T-helper 17 cell (primary cell): ENCODE measurements around the gene SOAT1. TPM values are rescaled to one million over a fixed set of nuclear protein-coding genes. Genes with fewer than 3 reads are reported as not detected.
A peak's percentile ranks its signal among the peaks of the same experiment; 100 is the strongest.
"Not testable (repeated sequence)": the region's sequence is repeated elsewhere in the genome, so short reads cannot be mapped to it uniquely, and the experiment has no call there.

Source experiments
- ATAC-seq: fragments of 150-1000 bp; cut with Tn5 transposase; 2 replicates; pipeline ENCODE4 v1.10.0; 2021; ENCODE audit warnings: mild to moderate bottlenecking, moderate library complexity
- DNase-seq, 3 donors: peaks; one replicate each; pipeline versions ENCODE4 v3.0.0 to v3.0.0-alpha.2; 2020 to 2021
- H3K9me3 ChIP-seq: one replicate; pipeline ENCODE4 v1.7.0; 2013; ENCODE audit warnings: low read length, mild to moderate bottlenecking; ENCODE audit not compliant: control insufficient read depth, poor library complexity, severe bottlenecking
- H3K27ac Mint-ChIP-seq: one replicate; pipeline ENCODE4 v1.8.0; 2022; ENCODE audit warnings: mild to moderate bottlenecking, moderate library complexity, mixed read lengths
- H3K27me3 Mint-ChIP-seq: one replicate; pipeline ENCODE4 v1.8.0; 2022; ENCODE audit warnings: mixed read lengths
- H3K36me3 Mint-ChIP-seq: one replicate; pipeline ENCODE4 v1.8.0; 2022; ENCODE audit warnings: low read depth, mixed read lengths
- H3K4me1 Mint-ChIP-seq: one replicate; pipeline ENCODE4 v1.8.0; 2022; ENCODE audit warnings: mild to moderate bottlenecking, mixed read lengths
- H3K4me3 Mint-ChIP-seq: one replicate; pipeline ENCODE4 v1.8.0; 2022; ENCODE audit warnings: mild to moderate bottlenecking, moderate library complexity, mixed read lengths
- total RNA-seq, 4 donors: library from RNA in 2 of 4; stranded (reverse) in 2 of 4; gene quantifications; one replicate each; pipeline ENCODE4 v1.2.3 and lab custom pipeline; 2022 to 2026

Gene SOAT1
- total RNA-seq, 2 donors from 2014 or later, result 35.4 to 38.7 TPM

DNA sequence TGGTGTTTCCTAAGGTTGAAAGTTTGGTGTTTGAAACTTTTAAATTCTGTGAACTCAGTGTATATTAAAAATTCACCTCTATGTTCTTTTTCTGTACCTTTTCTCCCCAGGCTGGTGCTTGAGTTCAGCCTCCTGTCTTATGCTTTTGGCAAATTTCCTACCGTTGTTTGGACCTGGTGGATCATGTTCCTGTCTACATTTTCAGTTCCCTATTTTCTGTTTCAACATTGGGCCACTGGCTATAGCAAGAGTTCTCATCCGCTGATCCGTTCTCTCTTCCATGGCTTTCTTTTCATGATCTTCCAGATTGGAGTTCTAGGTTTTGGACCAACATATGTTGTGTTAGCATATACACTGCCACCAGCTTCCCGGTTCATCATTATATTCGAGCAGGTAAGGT lies 47.3 kb downstream of the SOAT1 start:
- DNase-seq (no peak), ATAC-seq (no peak)
- H3K27me3 Mint-ChIP-seq, result no peaks in the 10 kb centered on the region
- H3K4me1 Mint-ChIP-seq, result peaks cover 2% of the 10 kb centered on the region
- no peak overlapping the region for H3K27ac Mint-ChIP-seq
- H3K36me3 Mint-ChIP-seq, result peaks cover 17% of the 10 kb centered on the region
- no peaks in the 10 kb centered on the region for H3K9me3 ChIP-seq
- H3K4me3 Mint-ChIP-seq, result no peak overlapping the region

DNA sequence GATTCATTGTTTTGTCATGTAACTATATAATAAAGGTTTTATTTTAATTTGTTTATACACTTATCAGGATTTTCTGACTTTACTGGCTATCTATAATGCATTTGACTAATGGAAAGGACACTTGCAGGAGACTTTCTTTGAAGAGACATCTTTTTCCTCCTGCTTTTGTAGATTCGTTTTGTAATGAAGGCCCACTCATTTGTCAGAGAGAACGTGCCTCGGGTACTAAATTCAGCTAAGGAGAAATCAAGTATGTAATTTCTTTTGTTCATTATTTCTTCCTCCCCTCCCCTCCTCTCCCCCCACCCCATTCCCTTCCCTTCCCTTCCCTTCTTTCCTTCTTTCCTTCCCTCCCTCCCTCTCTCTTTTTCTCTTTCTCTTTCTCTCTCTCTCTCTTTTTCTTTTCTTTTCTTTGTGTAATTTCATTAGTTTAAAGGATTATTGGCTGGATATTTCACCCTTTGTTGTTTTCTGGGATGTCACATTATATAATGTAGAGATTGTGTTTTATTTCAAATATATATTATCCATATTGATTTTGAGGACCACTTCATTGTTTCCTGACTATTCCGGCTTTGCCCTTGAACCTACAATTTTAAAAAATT lies 48.4 kb downstream of the SOAT1 start:
- no peak overlapping the region for H3K27ac Mint-ChIP-seq
- no peak for ATAC-seq
- H3K9me3 ChIP-seq, result no peaks in the 10 kb centered on the region
- H3K36me3 Mint-ChIP-seq, result peaks cover 19% of the 10 kb centered on the region
- H3K27me3 Mint-ChIP-seq, result no peaks in the 10 kb centered on the region
- H3K4me3 Mint-ChIP-seq, result no peak overlapping the region
- no peak for DNase-seq
- peaks cover 2% of the 10 kb centered on the region for H3K4me1 Mint-ChIP-seq

GRCh38 chr1:179342740-179343404 lies 49.3 kb downstream of the SOAT1 start:
- H3K9me3 ChIP-seq, result no peaks in the 10 kb centered on the region
- Mint-ChIP-seq H3K27me3 (no peaks in the 10 kb centered on the region), H3K36me3 (peaks cover 19% of the 10 kb centered on the region), H3K4me3 (no peak overlapping the region), H3K4me1 (peaks cover 2% of the 10 kb centered on the region), H3K27ac (no peak overlapping the region)
- DNase-seq (no peak), ATAC-seq (no peak)

- DNase-seq, result no peak
- Mint-ChIP-seq H3K27ac (peak overlapping the region; percentile 76), H3K27me3 (no peaks in the 10 kb centered on the region), H3K4me3 (peak overlapping the region; percentile 25), H3K36me3 (peaks cover 7% of the 10 kb centered on the region), H3K4me1 (peaks cover 5% of the 10 kb centered on the region)
- no peak for ATAC-seq
- no peaks in the 10 kb centered on the region for H3K9me3 ChIP-seq
These were observed 57.7 kb downstream of the SOAT1 start for GRCh38 chr1:179351281-179351680.

DNA sequence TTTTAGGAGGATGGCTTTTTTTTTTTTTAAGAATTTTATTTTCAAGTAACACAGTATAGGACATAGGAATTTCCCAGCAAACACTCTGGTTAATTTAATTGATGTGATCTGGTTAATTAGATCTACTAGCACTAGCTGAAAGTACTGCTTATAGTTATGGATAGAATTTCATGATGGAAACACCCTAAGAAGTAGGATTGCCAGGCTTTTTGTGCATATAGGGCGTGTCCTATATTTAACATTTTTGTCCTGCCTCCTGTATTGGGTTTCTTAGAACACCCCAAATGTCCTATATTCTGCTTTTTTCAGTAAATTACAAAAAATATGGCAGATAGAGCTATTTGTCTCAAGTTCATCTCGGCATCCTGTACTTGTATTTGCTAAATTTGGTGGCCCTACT lies 58.6 kb downstream of the SOAT1 start:
- H3K27ac Mint-ChIP-seq, result peak overlapping the region; percentile 76
- DNase-seq (no peak), ATAC-seq (no peak)
- H3K4me3 Mint-ChIP-seq, result no peak overlapping the region
- H3K36me3 Mint-ChIP-seq, result peaks cover 5% of the 10 kb centered on the region
- H3K9me3 ChIP-seq, result no peaks in the 10 kb centered on the region
- H3K27me3 Mint-ChIP-seq, result no peaks in the 10 kb centered on the region
- peaks cover 5% of the 10 kb centered on the region for H3K4me1 Mint-ChIP-seq

GRCh38 chr1:179353546-179353945 lies 59.9 kb downstream of the SOAT1 start:
- Mint-ChIP-seq H3K36me3 (peaks cover 5% of the 10 kb centered on the region), H3K27ac (peak overlapping the region; percentile 14), H3K27me3 (no peaks in the 10 kb centered on the region), H3K4me1 (peaks cover 5% of the 10 kb centered on the region), H3K4me3 (no peak overlapping the region)
- DNase-seq, result no peak
- H3K9me3 ChIP-seq, result no peaks in the 10 kb centered on the region
- no peak for ATAC-seq

GRCh38 chr1:179361631-179362030 lies 68.0 kb downstream of the SOAT1 start:
- DNase-seq, H3K36me3 Mint-ChIP-seq, H3K9me3 ChIP-seq, H3K27ac Mint-ChIP-seq, H3K4me3 Mint-ChIP-seq, H3K4me1 Mint-ChIP-seq, ATAC-seq, H3K27me3 Mint-ChIP-seq: not testable (repeated sequence)

DNA sequence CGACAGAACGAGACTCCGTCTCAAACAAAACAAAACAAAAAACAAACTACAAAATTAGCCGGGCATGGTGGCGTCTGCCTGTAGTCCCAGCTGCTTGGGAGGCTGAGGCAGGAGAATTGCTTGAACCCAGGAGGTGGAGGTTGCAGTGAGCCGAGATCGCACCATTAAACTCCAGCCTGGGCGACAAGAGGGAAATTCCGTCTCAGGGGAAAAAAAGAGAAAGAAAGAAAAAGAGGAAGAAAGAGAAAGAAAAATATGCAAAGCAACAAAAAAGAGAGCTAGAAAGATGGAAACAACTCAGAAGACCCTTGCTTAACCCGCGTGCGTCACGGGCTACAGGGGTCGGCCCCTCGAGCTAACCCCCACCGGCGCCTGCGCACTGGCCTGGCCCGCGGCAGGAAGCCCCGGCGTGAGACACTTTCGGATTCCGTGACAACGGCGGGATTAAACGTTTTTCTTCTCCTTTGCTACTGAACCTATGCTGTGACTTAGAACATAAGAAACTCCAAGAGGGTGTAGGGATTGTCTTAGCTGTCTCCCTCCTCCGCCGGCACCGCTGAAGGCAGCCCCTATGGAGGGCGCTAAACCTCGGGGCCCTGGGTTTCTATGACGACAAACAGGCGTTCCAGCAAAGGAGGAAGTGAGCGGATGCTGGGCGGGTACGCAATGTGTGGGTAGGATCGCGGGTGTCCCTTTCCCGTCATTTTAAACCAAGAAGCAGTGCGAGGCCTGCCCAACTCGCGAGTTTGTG lies 71.9 kb downstream of the SOAT1 start, which contains the start of gene AXDND1:
AXDND1 (plus strand) TSS at position 630 of the 751 bp plus-strand sequence. CDS start 539 bp downstream, outside the sequence.
- H3K27ac Mint-ChIP-seq, result peak within 1 kb of the TSS; percentile 99
- no peaks in the 10 kb centered on the region for H3K9me3 ChIP-seq
- no peaks in the 10 kb centered on the region for H3K27me3 Mint-ChIP-seq
- ATAC-seq (peak; percentile 94), DNase-seq (peak; percentile 79 to 81 (median 80))
- H3K36me3 Mint-ChIP-seq, result no peaks in the 10 kb centered on the region
- H3K4me1 Mint-ChIP-seq, result peaks cover 12% of the 10 kb centered on the region
- peak within 1 kb of the TSS; percentile 96 for H3K4me3 Mint-ChIP-seq

- no peaks in the 10 kb centered on the region for H3K36me3 Mint-ChIP-seq
- peaks cover 12% of the 10 kb centered on the region for H3K4me1 Mint-ChIP-seq
- H3K4me3 Mint-ChIP-seq, result peak overlapping the region; percentile 96
- peak overlapping the region; percentile 99 for H3K27ac Mint-ChIP-seq
- no peaks in the 10 kb centered on the region for H3K27me3 Mint-ChIP-seq
- no peaks in the 10 kb centered on the region for H3K9me3 ChIP-seq
- DNase-seq, result no peak
- peak; percentile 42 for ATAC-seq
These were observed 72.7 kb downstream of the SOAT1 start for GRCh38 chr1:179366093-179366800.

DNA sequence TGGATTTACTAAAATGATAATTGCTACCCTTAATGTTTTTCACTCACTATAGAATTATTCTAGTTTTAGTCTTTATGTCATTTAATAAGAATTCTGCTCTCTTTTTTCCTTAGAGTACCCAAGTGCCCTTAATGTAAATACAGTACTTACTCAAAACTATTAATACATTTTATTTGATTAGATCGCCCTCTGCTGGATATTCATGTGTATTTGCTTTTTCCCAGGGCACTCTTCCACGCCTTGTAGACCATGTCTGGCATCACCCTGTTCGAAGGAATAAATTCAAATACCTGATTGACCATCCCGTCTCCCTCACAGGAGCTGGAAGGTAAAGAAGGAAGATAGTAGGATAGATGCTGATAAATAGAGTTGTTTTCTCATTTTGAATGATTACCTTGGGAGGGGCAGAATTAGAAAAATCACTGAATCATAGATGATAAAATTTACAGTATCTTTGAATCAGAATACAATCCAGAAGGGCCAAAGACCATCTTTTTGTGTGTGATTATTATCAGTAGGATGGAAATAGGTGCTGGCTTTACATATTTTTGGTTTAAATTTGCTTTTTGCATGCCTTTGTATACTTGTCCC lies 76.2 kb downstream of the SOAT1 start:
- Mint-ChIP-seq H3K4me3 (no peak overlapping the region), H3K4me1 (peaks cover 12% of the 10 kb centered on the region), H3K27ac (no peak overlapping the region), H3K36me3 (no peaks in the 10 kb centered on the region), H3K27me3 (no peaks in the 10 kb centered on the region)
- DNase-seq (peak in 1 of 3 donors; percentile 18), ATAC-seq (no peak)
- H3K9me3 ChIP-seq, result no peaks in the 10 kb centered on the region

- H3K4me1 Mint-ChIP-seq, result peaks cover 4% of the 10 kb centered on the region
- no peak for DNase-seq
- H3K36me3 Mint-ChIP-seq, result no peaks in the 10 kb centered on the region
- no peak overlapping the region for H3K27ac Mint-ChIP-seq
- no peak overlapping the region for H3K4me3 Mint-ChIP-seq
- no peaks in the 10 kb centered on the region for H3K27me3 Mint-ChIP-seq
- H3K9me3 ChIP-seq, result no peaks in the 10 kb centered on the region
- no peak for ATAC-seq
These were observed 78.6 kb downstream of the SOAT1 start for GRCh38 chr1:179372160-179372559.

DNA sequence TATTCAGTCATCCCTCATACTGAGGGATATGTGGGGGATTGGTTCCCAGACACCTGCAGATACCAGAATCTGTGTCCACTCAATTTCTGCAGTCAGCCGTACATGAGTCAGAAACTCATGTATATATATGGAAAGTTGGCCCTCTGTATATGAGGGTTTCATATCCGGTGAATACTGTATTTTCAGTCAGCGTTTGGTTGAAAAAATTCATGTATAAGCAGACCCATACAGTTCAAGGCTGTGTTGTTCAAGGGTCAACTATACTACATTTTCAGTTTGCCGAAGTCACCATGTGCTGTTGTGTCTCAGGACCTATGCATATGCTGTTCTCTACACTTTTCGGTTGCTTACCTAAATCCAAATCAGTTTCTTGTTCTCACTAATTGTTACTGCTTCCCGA lies 82.6 kb downstream of the SOAT1 start:
- Mint-ChIP-seq H3K27me3 (no peaks in the 10 kb centered on the region), H3K27ac (no peak overlapping the region), H3K4me3 (no peak overlapping the region), H3K36me3 (no peaks in the 10 kb centered on the region), H3K4me1 (no peaks in the 10 kb centered on the region)
- no peaks in the 10 kb centered on the region for H3K9me3 ChIP-seq
- ATAC-seq, result no peak
- DNase-seq, result no peak

- Mint-ChIP-seq H3K4me3 (no peak overlapping the region), H3K4me1 (no peaks in the 10 kb centered on the region), H3K27ac (no peak overlapping the region), H3K36me3 (no peaks in the 10 kb centered on the region), H3K27me3 (no peaks in the 10 kb centered on the region)
- DNase-seq (no peak), ATAC-seq (no peak)
- no peaks in the 10 kb centered on the region for H3K9me3 ChIP-seq
These were observed 86.7 kb downstream of the SOAT1 start for GRCh38 chr1:179380299-179380698.
